HG03135 (cell line): ENCODE results near the gene IFIT2.
"Not testable (repeated sequence)": the region's sequence is repeated elsewhere in the genome, so short reads cannot be mapped to it uniquely, and the experiment has no call there.

Source experiments
- ATAC-seq: cut with Tn5 transposase; IDR thresholded peaks from one replicate; pipeline ENCODE4 v1.9.1; 2021; ENCODE audit warnings: mild to moderate bottlenecking, moderate library complexity; ENCODE audit not compliant: unreplicated experiment

IFIT2 gene

GRCh38 chr10:89306434-89307268, 4.8 kb downstream of the IFIT2 start:
- ATAC-seq, result no peak

GRCh38 chr10:89307269-89307577, 5.4 kb downstream of the IFIT2 start:
- ATAC-seq, result no peak

- ATAC-seq, result no peak
These were observed 6.4 kb downstream of the IFIT2 start for GRCh38 chr10:89308266-89308665.

- no peak for ATAC-seq
These were observed 6.9 kb downstream of the IFIT2 start for GRCh38 chr10:89308736-89309135.

GRCh38 chr10:89309156-89310055, 7.6 kb downstream of the IFIT2 start:
- ATAC-seq, result no peak

- no peak for ATAC-seq
These were observed 8.4 kb downstream of the IFIT2 start for GRCh38 chr10:89310056-89310893.

- ATAC-seq, result no peak
These were observed 11.1 kb downstream of the IFIT2 start for GRCh38 chr10:89312973-89313372.

- no peak for ATAC-seq
These were observed 12.8 kb downstream of the IFIT2 start for GRCh38 chr10:89314676-89315075.

- ATAC-seq, result not testable (repeated sequence)
These were observed 16.2 kb downstream of the IFIT2 start for GRCh38 chr10:89318047-89318446.

- not testable (repeated sequence) for ATAC-seq
These were observed 23.2 kb downstream of the IFIT2 start for GRCh38 chr10:89325081-89325480.

- not testable (repeated sequence) for ATAC-seq
These were observed 24.0 kb downstream of the IFIT2 start for GRCh38 chr10:89325856-89326255.

- no peak for ATAC-seq
These were observed 26.1 kb downstream of the IFIT2 start, which contains the start of gene IFIT3 for GRCh38 chr10:89327803-89328441. TSS of gene IFIT3 (plus strand) at chr10:89327997. CDS start at chr10:89328074, 77 bp downstream.

GRCh38 chr10:89329151-89329550, 27.3 kb downstream of the IFIT2 start:
- ATAC-seq, result no peak

GRCh38 chr10:89330014-89330413, 28.2 kb downstream of the IFIT2 start:
- not testable (repeated sequence) for ATAC-seq

GRCh38 chr10:89330537-89331212, 28.8 kb downstream of the IFIT2 start:
- ATAC-seq, result no peak

- not testable (repeated sequence) for ATAC-seq
These were observed 29.8 kb downstream of the IFIT2 start for GRCh38 chr10:89331487-89332122.

- ATAC-seq, result peak; percentile 45
These were observed 30.3 kb downstream of the IFIT2 start for GRCh38 chr10:89332123-89332633.

- ATAC-seq, result no peak
These were observed 33.4 kb downstream of the IFIT2 start for GRCh38 chr10:89335226-89335625.

- no peak for ATAC-seq
These were observed 34.4 kb downstream of the IFIT2 start for GRCh38 chr10:89336241-89336640.
